Thyroid gland (tissue), 4 donors: Measurements from ENCODE around the gene HMX2.

Experiments
- CTCF ChIP-seq, 6 experiments: fragments of 200-600 bp in 3 of 6; fragments of 450-650 bp in 3 of 6; sonication (generic) in 3 of 6; IDR thresholded peaks; one replicate each; pipeline ENCODE4 v1.5.1; 2016 to 2019; ENCODE audit warnings: antibody characterized with exemption in 6 of 6, mild to moderate bottlenecking in 2 of 6, inconsistent platforms in 1 of 6, moderate library complexity in 1 of 6
- POLR2A ChIP-seq, 2 donors: fragments of 450-650 bp; IDR thresholded peaks; one replicate each; pipeline ENCODE4 v1.6.1; 2017; ENCODE audit warnings: antibody characterized with exemption in 2 of 2, mild to moderate bottlenecking in 2 of 2, moderate library complexity in 1 of 2

- TF ChIP-seq POLR2A (IDR thresholded peaks at IDR 0.05) (no peak), CTCF (IDR thresholded peaks at IDR 0.05) (no peak)
Observed at GRCh38 chr10:123165445-123166072, 17.6 kb downstream of the HMX2 start.
